NCI-H187 (cell line): ENCODE results near the gene WHAMM.
"Not testable (repeated sequence)": the region's sequence is repeated elsewhere in the genome, so short reads cannot be mapped to it uniquely, and the experiment has no call there.

Experiments used
- DNase-seq, 2 experiments: peaks; one replicate each; lab custom pipeline; 2025; lab: John Stamatoyannopoulos, UW

Gene WHAMM

GRCh38 chr15:82865981-82866380 lies 56.6 kb downstream of the WHAMM start:
- DNase-seq, result not testable (repeated sequence)

DNA sequence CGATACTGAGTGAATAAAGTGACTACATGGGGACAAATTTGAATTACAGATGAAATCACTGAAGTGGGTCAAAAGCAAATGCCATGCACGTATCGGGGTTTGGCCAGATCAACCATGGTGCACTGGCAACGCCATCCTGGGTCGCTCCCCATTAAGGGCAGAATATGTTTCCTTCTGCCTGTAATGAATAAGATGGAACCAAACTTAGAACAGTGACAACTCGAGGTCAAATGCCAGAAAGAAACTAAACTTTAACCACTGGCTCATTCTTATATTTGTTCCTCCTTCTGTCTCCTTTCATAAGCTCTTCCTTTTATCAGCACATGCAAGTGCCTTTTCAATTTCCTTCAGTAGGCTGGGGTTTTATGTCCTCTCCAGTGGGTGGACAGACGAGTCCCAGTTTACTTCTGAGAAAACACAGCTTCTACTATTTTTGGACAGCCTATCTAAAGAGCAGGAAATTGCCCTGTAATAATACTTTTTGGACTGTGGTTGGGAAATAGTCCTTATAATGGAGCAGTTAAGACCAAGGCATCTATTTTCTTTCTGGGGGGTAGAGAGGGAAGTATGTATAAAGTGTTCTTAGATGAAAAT lies 61.4 kb downstream of the WHAMM start:
- no peak for DNase-seq

GRCh38 chr15:82871358-82871757 lies 61.9 kb downstream of the WHAMM start:
- DNase-seq, result no peak

- no peak for DNase-seq
These were observed 62.5 kb downstream of the WHAMM start for GRCh38 chr15:82871832-82872484.

DNA sequence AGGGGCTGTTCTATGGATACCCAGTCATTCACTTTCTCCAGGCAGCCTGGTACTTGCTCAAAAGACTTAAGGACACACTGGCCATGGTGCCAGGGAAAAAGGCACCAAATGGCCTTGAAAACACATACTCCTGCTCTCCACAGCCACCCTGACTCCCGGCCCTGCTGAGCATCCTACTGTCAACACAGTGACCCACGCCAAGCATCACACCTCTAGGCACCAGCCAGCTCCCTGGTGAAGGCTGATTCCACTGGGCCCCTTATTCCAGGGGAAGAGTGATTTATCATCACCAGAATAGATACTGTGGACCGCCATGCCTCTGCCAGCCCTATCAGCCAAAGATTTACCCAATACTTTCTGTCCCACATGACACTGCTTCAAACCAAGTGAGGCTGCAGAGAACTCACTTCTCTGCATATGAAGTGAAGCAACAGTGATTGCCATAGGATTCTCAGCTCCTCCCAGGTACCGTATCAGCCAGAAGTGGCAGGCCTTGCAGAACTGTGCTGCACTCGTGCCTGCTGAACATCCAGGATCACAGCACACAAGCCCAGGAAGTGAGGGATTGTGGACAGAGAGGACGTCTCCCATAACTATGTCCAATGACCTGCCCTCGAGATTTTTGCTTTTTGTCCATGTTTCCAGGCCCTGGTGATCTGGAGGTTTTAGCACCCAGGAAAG lies 63.7 kb downstream of the WHAMM start:
- DNase-seq, result no peak

DNA sequence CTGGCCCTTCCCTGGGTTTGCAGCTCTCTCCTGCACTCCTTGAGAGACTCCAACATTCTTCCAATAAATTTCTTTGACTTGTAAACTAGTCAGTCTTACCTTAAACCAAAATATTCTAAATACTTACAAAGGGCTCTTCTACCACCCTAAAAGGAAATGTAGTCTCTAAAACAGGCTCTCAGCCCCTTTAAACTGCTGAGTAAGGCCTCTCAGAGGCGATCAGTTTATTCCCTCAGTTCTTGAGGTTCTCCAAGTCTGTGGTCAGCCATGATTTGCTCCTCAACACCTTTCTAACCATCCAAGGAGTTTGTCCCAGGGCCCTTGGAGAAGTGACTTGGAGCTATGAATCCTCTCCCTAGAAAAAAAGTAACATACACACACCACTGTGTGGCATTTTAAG lies 64.8 kb downstream of the WHAMM start:
- DNase-seq, result no peak

DNA sequence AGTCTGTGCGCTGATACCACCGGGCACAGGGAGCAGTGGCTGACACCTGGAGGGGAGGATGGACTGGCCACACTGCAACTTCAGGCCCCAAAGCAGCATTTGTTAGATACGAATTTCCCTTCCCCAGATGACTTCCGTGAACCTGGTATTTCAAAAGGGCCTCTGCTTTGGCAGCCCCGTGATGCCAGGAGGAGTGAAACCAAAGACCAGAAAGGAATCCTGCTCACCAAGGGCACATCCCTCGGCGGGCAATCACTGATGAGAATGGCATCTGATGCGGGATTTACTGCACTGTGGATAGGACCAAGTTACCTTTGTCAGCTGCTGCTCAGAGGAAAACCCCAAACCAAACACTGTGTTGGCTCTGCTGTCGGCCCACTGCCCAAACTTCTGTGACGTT lies 65.5 kb downstream of the WHAMM start:
- no peak for DNase-seq

DNA sequence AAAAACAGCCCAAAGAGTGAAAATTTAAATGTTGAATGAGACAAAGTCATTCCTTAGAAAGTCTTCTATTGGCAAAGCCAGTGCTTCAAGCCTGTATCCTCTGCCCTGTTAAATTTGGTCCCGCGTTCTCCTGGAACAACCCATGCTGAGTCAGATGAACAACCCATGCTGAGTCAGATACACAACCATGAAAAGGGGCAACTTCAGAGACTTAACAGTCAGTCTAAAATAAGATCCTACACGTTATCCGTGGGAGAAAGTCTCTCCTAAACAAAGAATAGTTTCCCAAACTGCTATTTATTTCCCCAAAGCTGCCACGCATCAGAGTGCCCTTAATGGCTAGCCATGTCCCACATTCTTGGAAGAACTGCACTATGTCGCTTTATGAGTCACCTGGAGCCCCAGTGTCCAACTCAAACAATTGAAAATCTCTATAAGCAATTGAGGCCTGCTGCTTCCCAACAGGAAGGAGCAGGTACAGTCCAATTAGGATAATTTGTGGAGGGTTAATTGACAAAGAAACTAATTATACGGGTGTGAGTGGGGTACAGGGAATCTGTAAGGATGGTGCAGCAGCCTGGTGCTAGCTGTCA lies 66.1 kb downstream of the WHAMM start:
- DNase-seq, result no peak

GRCh38 chr15:82877825-82878224 lies 68.4 kb downstream of the WHAMM start:
- DNase-seq, result no peak

- no peak for DNase-seq
These were observed 68.9 kb downstream of the WHAMM start for GRCh38 chr15:82878325-82878724.

GRCh38 chr15:82880704-82881103 lies 71.3 kb downstream of the WHAMM start:
- DNase-seq, result no peak

DNA sequence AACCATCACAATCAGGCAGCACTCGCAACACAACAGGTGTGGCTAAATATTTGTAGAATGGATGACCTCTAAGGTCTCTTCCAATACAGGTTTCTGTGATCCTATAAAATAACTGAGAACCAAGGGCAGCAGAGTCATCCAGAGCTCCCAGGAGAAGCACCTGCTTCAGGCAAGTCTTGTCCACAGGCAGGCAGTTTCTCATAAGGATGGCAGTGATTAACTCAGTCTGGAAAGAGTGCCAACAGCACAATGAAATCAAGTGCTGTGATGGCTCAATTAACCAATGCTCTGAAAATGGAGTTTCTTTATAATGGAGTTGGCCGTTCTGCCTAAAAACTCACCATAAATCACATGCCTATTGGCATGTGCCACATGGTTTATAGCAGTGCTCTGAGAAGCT lies 72.3 kb downstream of the WHAMM start:
- no peak for DNase-seq

DNA sequence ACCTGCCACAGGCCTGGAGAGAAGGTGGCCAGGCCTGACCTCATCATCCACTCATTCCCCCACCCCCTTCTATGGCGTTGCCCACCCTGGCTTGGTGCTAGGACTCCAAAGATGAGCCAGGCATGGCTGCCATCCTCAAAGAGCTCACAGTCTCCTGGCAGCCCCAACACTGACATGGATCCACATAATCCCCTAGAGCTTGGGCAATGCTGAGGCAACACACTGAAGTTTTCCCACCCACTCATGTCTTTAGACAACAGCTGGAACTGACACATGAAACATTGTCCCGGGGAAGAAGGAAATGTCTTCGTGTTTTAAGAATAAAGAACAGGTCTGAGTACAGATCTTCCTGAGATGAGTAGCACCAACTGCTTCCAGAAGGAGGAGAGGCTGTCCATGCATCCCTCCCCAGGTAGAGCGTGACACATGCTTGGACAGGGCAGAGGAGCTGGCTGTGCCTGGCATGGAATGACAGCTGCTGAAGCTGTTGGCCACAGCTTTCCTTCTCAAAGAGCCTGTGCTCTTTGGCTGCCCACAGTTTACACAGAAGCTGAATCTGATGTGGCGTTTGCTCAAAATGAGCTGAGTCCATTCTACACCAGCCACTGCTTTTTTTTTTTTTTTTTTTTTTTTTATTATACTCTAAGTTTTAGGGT lies 73.0 kb downstream of the WHAMM start:
- no peak for DNase-seq
